AG08396 (cell line): ENCODE data around the gene SVIL.
A peak's percentile ranks its signal among the peaks of the same experiment; 100 is the strongest.
"Not testable (repeated sequence)": the region's sequence is repeated elsewhere in the genome, so short reads cannot be mapped to it uniquely, and the experiment has no call there.

Source experiments
- DNase-seq: peaks from one replicate; pipeline ENCODE4 v3.0.0; 2012; ENCODE audit warnings: low spot score, mixed read lengths

Gene SVIL

GRCh38 chr10:29486433-29486832, 148.3 kb downstream of the SVIL start:
- DNase-seq = no peak

GRCh38 chr10:29484677-29485076, 150.1 kb downstream of the SVIL start:
- not testable (repeated sequence) for DNase-seq

GRCh38 chr10:29482591-29483431, 152.0 kb downstream of the SVIL start:
- peak; percentile 58 for DNase-seq

- no peak for DNase-seq
These were observed 152.8 kb downstream of the SVIL start for GRCh38 chr10:29481906-29482440.

- no peak for DNase-seq
These were observed 154.5 kb downstream of the SVIL start for GRCh38 chr10:29479981-29480954.

GRCh38 chr10:29479081-29479925, 155.5 kb downstream of the SVIL start:
- no peak for DNase-seq

- DNase-seq = no peak
These were observed 161.2 kb downstream of the SVIL start for GRCh38 chr10:29473406-29474100.

GRCh38 chr10:29473087-29473356, 161.7 kb downstream of the SVIL start:
- no peak for DNase-seq

- no peak for DNase-seq
These were observed 162.3 kb downstream of the SVIL start for GRCh38 chr10:29472301-29473086.

- peak; percentile 71 for DNase-seq
These were observed 163.3 kb downstream of the SVIL start for GRCh38 chr10:29471544-29471859.

- DNase-seq = no peak
These were observed 163.8 kb downstream of the SVIL start for GRCh38 chr10:29470843-29471543.

GRCh38 chr10:29470355-29470705, 164.4 kb downstream of the SVIL start:
- no peak for DNase-seq

- no peak for DNase-seq
These were observed 165.1 kb downstream of the SVIL start for GRCh38 chr10:29469481-29470354.

GRCh38 chr10:29465384-29465783, 169.4 kb downstream of the SVIL start:
- DNase-seq = no peak

GRCh38 chr10:29464671-29465171, 170.1 kb downstream of the SVIL start:
- DNase-seq = not testable (repeated sequence)

- no peak for DNase-seq
These were observed 173.7 kb downstream of the SVIL start for GRCh38 chr10:29461042-29461441.

- not testable (repeated sequence) for DNase-seq
These were observed 176.6 kb downstream of the SVIL start for GRCh38 chr10:29458190-29458589.

GRCh38 chr10:29455095-29455494, 179.7 kb downstream of the SVIL start:
- no peak for DNase-seq

- DNase-seq = no peak
These were observed 180.5 kb downstream of the SVIL start for GRCh38 chr10:29454250-29454649.
